Fibroblast of skin of left quadriceps (primary cell): ENCODE measurements around the gene SENP3.
"Not testable (repeated sequence)": the region's sequence is repeated elsewhere in the genome, so short reads cannot be mapped to it uniquely, and the experiment has no call there.

Experiments used
- DNase-seq, 2 experiments: peaks; one replicate each; pipeline ENCODE4 v3.0.0-alpha.2; 2013; ENCODE audit warnings: low read depth in 2 of 2

Gene SENP3

GRCh38 chr17:7597561-7597960, 35.8 kb downstream of the SENP3 start:
- not testable (repeated sequence) for DNase-seq

GRCh38 chr17:7606280-7606679, 44.6 kb downstream of the SENP3 start:
- DNase-seq, result no peak

GRCh38 chr17:7610641-7611040, 48.9 kb downstream of the SENP3 start:
- DNase-seq, result no peak

- DNase-seq, result no peak
Observed at GRCh38 chr17:7611635-7612293, 50.0 kb downstream of the SENP3 start.

GRCh38 chr17:7612294-7612640, 50.5 kb downstream of the SENP3 start:
- no peak for DNase-seq

GRCh38 chr17:7613769-7614424, 52.2 kb downstream of the SENP3 start:
- peak in 1 of 2 experiments; percentile 12 for DNase-seq

- peak; percentile 100 for DNase-seq
Observed at GRCh38 chr17:7614425-7615264, 52.9 kb downstream of the SENP3 start, which contains the start of gene FXR2. Gene FXR2 (minus strand): TSS chr17:7614897. CDS start chr17:7614532, 365 bp downstream.

- no peak for DNase-seq
Observed at GRCh38 chr17:7615265-7615747, 53.6 kb downstream of the SENP3 start.

- DNase-seq, result no peak
Observed at GRCh38 chr17:7618608-7619007, 56.9 kb downstream of the SENP3 start.

GRCh38 chr17:7620835-7621234, 59.1 kb downstream of the SENP3 start:
- no peak for DNase-seq
